GM12873 (cell line): Measurements from ENCODE around the gene NECTIN1.

Experiments used
- CTCF ChIP-seq: IDR thresholded peaks from 2 replicates; pipeline ENCODE4 v1.5.1; 2012; ENCODE audit warnings: low read depth, mild to moderate bottlenecking, moderate library complexity, low read length, control low read depth; ENCODE audit not compliant: insufficient read depth; ENCODE audit errors: missing control alignments

Gene NECTIN1

GRCh38 chr11:119650251-119650650 lies 78.7 kb downstream of the NECTIN1 start:
- no peak for TF ChIP-seq CTCF

GRCh38 chr11:119647254-119647653 lies 81.7 kb downstream of the NECTIN1 start:
- TF ChIP-seq CTCF: no peak

- TF ChIP-seq CTCF: no peak
Measured at GRCh38 chr11:119645018-119645417, 84.0 kb downstream of the NECTIN1 start.

DNA sequence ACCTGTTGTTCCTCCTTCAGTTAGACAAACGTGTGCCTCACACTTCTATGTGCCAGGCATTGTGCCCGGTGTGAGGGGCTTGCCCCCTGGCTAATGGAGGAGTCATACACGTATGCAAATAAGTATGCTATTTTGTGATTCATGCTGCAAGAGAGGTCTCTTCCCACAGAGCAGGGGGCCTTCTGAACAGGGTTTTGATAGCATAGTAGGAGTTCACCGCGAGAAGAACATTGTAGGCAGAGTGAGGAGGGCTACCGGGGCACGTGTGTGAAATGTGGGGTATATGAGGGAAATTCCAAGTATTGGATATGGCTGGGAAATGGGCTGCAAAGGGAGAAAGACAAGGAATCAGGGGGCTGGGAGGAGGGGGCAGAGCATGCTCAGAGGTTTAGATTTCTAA lies 84.5 kb downstream of the NECTIN1 start:
- TF ChIP-seq CTCF: no peak

DNA sequence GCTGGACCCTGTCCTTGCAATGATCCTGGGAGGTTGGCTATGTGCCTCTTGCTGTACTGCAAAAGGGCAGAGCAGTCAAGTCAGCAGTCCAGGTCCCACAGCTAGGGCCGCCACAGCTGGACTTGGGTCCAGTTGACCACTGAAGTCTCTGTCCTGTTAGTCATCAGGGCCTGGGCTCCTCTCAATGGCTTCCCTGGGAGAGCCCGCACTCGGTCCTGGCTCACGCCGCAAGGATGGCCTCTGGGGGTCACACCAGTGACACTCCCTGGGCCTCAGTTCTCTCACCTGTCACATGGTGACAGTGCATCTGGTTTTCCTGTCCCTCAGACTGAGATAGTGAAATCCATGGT lies 85.1 kb downstream of the NECTIN1 start:
- no peak for TF ChIP-seq CTCF

- no peak for TF ChIP-seq CTCF
Measured at GRCh38 chr11:119643212-119643875, 85.7 kb downstream of the NECTIN1 start.

- peak; percentile 77 for TF ChIP-seq CTCF
Measured at GRCh38 chr11:119641983-119642745, 86.8 kb downstream of the NECTIN1 start.
